ENCODE results near the gene NOPCHAP1. TPM values are rescaled to one million over a fixed set of nuclear protein-coding genes. Genes with fewer than 3 reads are reported as not detected.

Gene NOPCHAP1
- total and polyA plus RNA-seq, 10 of the 15 experiments (the other 5 are each of a cell fraction or from before 2014, with no cell fraction given): 28.0 to 115 (median 40.9) TPM

- Histone ChIP-seq H3K4me3 (peak overlapping the region; percentile 81), H4K20me1 (ENCODE audit: control insufficient read depth, insufficient read depth) (no peaks in the 10 kb centered on the region), H3K4me1 (ENCODE audit: control insufficient read depth, insufficient read depth, low read length) (peaks cover 10% of the 10 kb centered on the region), H3K9me3 (replicated peaks; ENCODE audit: control insufficient read depth, insufficient read depth, low read length) (no peaks in the 10 kb centered on the region), H3K27ac (ENCODE audit: control insufficient read depth, insufficient read depth) (peak overlapping the region; percentile 64; the same call in 1 of the 2 replicates), H3K79me2 (ENCODE audit: control insufficient read depth, insufficient read depth, low read length) (peaks cover 6% of the 10 kb centered on the region), H3K36me3 (ENCODE audit: control insufficient read depth in 2 of 2, insufficient read depth in 2 of 2, low read length in 1 of 2) (no peaks in the 10 kb centered on the region), H3K9ac (ENCODE audit: control insufficient read depth, insufficient read depth, low read length) (peak overlapping the region; percentile 62), H3K4me2 (ENCODE audit: control insufficient read depth, insufficient read depth) (peak overlapping the region; percentile 61), H3K27me3 (replicated peaks in 1 of 2; ENCODE audit: control insufficient read depth in 2 of 2, insufficient read depth in 2 of 2, low read length in 1 of 2) (no peaks in the 10 kb centered on the region), H2AFZ (ENCODE audit: control insufficient read depth, low read depth, low read length) (peak overlapping the region; percentile 86)
- ChIA-PET RAD21 (ENCODE audit: unreplicated experiment) (interaction anchor here (0.5 to 2.3 kb wide), 3 partner anchors 18 to 30 kb away, joined by 3 to 12 read pairs (median 7); no protein-coding TSS in a partner anchor), CTCF (interaction anchor here (2.6 kb wide), 1 partner anchor 27 kb away, joined by 10 read pairs; no protein-coding TSS in a partner anchor), POLR2A (interaction anchor here (1.5 kb wide), 1 partner anchor 17 kb away, joined by 3 read pairs; no protein-coding TSS in a partner anchor), SMC1A (ENCODE audit: uncharacterized antibody, unreplicated experiment) (interaction anchor here (4.0 kb wide), 1 partner anchor 26 kb away, joined by 24 read pairs; no protein-coding TSS in a partner anchor)
- FAIRE-seq: no peak
- ATAC-seq: peak; percentile 38; the same call in 2 of the 3 replicates
- BruUV-seq (replicated peaks): no TSS peak
- intact Hi-C loops (cut with micrococcal nuclease; ENCODE audit: unreplicated experiment): loop anchor here (10.0 kb wide), 1 partner anchor 273 kb away; no protein-coding TSS in a partner anchor
- in situ Hi-C loops (cut with MboI): no loop called here
- 0% methylated on average over 7 of the region's 31 CpGs for WGBS (ENCODE audit: insufficient coverage, insufficient replicate concordance, low lambda C conversion rate, missing lambda C conversion rate)
- DNase-seq (ENCODE audit: low read depth, low spot score): no peak
- TF ChIP-seq GATAD2B (conservative IDR thresholded peaks at IDR 0.05; ENCODE audit: low read depth) (no peak; the same call in 1 of the 2 replicates), RELA (IDR thresholded peaks at IDR 0.05; ENCODE audit: borderline replicate concordance, partially characterized antibody) (no peak), TCF7 (IDR thresholded peaks at IDR 0.05; ENCODE audit: borderline replicate concordance) (no peak), SRF (IDR thresholded peaks at IDR 0.05; ENCODE audit: low read depth in 2 of 2, low read length in 2 of 2) (no peak), BRCA1 (IDR thresholded peaks at IDR 0.05; ENCODE audit: low read depth, low read length) (no peak), RB1 (IDR thresholded peaks at IDR 0.05; ENCODE audit: borderline replicate concordance) (0 out of 2 replicates have a peak, but pooled peaks have one; percentile 17), GABPA (IDR thresholded peaks at IDR 0.05; ENCODE audit: low read depth) (no peak), TAF1 (IDR thresholded peaks at IDR 0.05; ENCODE audit: borderline replicate concordance, low read depth, low read length) (no peak), IKZF2 (IDR thresholded peaks at IDR 0.05) (no peak), BHLHE40 (IDR thresholded peaks at IDR 0.05; ENCODE audit: borderline replicate concordance in 1 of 2, low read depth in 2 of 2, low read length in 1 of 2) (peak in 1 of 2 experiments; percentile 39; a peak in 2 of 4 replicates), JUNB (IDR thresholded peaks at IDR 0.05) (no peak), ZSCAN29 (IDR thresholded peaks at IDR 0.05) (no peak), BACH1 (IDR thresholded peaks at IDR 0.05; ENCODE audit: borderline replicate concordance) (peak; percentile 33; the same call in 1 of the 2 replicates), WRNIP1 (IDR thresholded peaks at IDR 0.05; ENCODE audit: borderline replicate concordance, low read depth, low read length) (no peak), KLF5 (IDR thresholded peaks at IDR 0.05; ENCODE audit: partially characterized antibody) (no peak), EP300 (IDR thresholded peaks at IDR 0.05; ENCODE audit: borderline replicate concordance in 1 of 2, control insufficient read depth in 1 of 2, low read depth in 2 of 2, low read length in 2 of 2) (no peak), NR2C1 (IDR thresholded peaks at IDR 0.05) (no peak), DPF2 (IDR thresholded peaks at IDR 0.05) (no peak; the same call in 1 of the 2 replicates), CTCF (IDR thresholded peaks at IDR 0.05 in 2 of 3, conservative IDR thresholded peaks at IDR 0.05 in 1 of 3; ENCODE audit: control insufficient read depth in 2 of 3, extremely low read depth in 1 of 3, insufficient read depth in 1 of 3, low read depth in 3 of 3, low read length in 3 of 3) (no peak), LARP7 (IDR thresholded peaks at IDR 0.05) (peak; percentile 92), ZNF622 (IDR thresholded peaks at IDR 0.05) (no peak), MLLT1 (IDR thresholded peaks at IDR 0.05) (no peak), ZNF384 (IDR thresholded peaks at IDR 0.05; ENCODE audit: borderline replicate concordance, low read depth, low read length) (no peak), SUPT20H (IDR thresholded peaks at IDR 0.05; ENCODE audit: borderline replicate concordance, control insufficient read depth, low read depth, low read length) (no peak)
Observed at GRCh38 chr12:104957719-104958000, 28.5 kb upstream of the NOPCHAP1 start.
